22Rv1 (cell line): ENCODE measurements around the gene MSI1.
"Not testable (repeated sequence)": the region's sequence is repeated elsewhere in the genome, so short reads cannot be mapped to it uniquely, and the experiment has no call there.

ENCODE experiments used
- ZFX ChIP-seq: fragments of 450-650 bp; IDR thresholded peaks from 2 replicates; pipeline ENCODE4 v1.6.1; 2017; ENCODE audit warnings: antibody characterized with exemption, borderline replicate concordance
- TF ChIP-seq, protein P1 (sequence below): fragments of 450-650 bp; IDR thresholded peaks from 2 replicates; pipeline ENCODE4 v1.5.1; 2017; ENCODE audit warnings: mild to moderate bottlenecking

DNA sequence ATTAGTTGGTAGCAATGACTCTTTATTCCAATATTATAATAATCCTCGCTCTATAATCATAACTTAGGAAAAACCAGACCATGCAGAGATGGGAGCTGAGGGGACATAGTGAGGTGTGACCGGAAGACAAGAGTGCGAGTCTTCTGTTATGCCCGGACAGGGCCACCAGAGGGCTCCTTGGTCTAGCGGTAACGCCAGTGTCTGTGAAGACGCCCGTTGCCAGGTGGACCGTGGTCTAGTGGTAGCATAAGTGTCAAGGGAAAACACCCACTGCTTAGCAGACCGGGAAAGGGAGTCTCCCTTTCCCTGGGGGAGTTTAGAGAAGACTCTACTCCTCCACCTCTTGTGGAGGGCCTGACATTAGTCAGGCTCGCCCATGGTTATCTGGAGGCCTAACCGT, 33.5 kb downstream of the MSI1 start:
- TF ChIP-seq, protein P1, sequence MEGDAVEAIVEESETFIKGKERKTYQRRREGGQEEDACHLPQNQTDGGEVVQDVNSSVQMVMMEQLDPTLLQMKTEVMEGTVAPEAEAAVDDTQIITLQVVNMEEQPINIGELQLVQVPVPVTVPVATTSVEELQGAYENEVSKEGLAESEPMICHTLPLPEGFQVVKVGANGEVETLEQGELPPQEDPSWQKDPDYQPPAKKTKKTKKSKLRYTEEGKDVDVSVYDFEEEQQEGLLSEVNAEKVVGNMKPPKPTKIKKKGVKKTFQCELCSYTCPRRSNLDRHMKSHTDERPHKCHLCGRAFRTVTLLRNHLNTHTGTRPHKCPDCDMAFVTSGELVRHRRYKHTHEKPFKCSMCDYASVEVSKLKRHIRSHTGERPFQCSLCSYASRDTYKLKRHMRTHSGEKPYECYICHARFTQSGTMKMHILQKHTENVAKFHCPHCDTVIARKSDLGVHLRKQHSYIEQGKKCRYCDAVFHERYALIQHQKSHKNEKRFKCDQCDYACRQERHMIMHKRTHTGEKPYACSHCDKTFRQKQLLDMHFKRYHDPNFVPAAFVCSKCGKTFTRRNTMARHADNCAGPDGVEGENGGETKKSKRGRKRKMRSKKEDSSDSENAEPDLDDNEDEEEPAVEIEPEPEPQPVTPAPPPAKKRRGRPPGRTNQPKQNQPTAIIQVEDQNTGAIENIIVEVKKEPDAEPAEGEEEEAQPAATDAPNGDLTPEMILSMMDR = peak; percentile 90
- not testable (repeated sequence) for TF ChIP-seq ZFX
